ENCODE measurements around the gene EPN2. TPM values are rescaled to one million over a fixed set of nuclear protein-coding genes. Genes with fewer than 3 reads are reported as not detected.

Gene EPN2
- total and polyA plus RNA-seq, 4 donors: 5.6 to 23.8 (median 12.2) TPM

GRCh38 chr17:19375732-19376131 lies 138.6 kb downstream of the EPN2 start:
- TF ChIP-seq JUND (IDR thresholded peaks at IDR 0.05) (no peak), ATF3 (IDR thresholded peaks at IDR 0.05) (no peak), FOXA2 (IDR thresholded peaks at IDR 0.05) (no peak), MAX (IDR thresholded peaks at IDR 0.05) (no peak), HNF4A (conservative IDR thresholded peaks at IDR 0.05) (no peak), FOXA1 (IDR thresholded peaks at IDR 0.05) (no peak), SP1 (IDR thresholded peaks at IDR 0.05) (no peak), TAF1 (conservative IDR thresholded peaks at IDR 0.05) (no peak), NR2F2 (IDR thresholded peaks at IDR 0.05) (no peak), RAD21 (IDR thresholded peaks at IDR 0.05) (no peak), GABPA (IDR thresholded peaks at IDR 0.05 in 1 of 2, conservative IDR thresholded peaks at IDR 0.05 in 1 of 2) (no peak), YY1 (IDR thresholded peaks at IDR 0.05) (no peak)
- TF ChIP-seq, protein P1, sequence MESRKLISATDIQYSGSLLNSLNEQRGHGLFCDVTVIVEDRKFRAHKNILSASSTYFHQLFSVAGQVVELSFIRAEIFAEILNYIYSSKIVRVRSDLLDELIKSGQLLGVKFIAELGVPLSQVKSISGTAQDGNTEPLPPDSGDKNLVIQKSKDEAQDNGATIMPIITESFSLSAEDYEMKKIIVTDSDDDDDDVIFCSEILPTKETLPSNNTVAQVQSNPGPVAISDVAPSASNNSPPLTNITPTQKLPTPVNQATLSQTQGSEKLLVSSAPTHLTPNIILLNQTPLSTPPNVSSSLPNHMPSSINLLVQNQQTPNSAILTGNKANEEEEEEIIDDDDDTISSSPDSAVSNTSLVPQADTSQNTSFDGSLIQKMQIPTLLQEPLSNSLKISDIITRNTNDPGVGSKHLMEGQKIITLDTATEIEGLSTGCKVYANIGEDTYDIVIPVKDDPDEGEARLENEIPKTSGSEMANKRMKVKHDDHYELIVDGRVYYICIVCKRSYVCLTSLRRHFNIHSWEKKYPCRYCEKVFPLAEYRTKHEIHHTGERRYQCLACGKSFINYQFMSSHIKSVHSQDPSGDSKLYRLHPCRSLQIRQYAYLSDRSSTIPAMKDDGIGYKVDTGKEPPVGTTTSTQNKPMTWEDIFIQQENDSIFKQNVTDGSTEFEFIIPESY (IDR thresholded peaks at IDR 0.05): no peak
- TF ChIP-seq, protein P2, sequence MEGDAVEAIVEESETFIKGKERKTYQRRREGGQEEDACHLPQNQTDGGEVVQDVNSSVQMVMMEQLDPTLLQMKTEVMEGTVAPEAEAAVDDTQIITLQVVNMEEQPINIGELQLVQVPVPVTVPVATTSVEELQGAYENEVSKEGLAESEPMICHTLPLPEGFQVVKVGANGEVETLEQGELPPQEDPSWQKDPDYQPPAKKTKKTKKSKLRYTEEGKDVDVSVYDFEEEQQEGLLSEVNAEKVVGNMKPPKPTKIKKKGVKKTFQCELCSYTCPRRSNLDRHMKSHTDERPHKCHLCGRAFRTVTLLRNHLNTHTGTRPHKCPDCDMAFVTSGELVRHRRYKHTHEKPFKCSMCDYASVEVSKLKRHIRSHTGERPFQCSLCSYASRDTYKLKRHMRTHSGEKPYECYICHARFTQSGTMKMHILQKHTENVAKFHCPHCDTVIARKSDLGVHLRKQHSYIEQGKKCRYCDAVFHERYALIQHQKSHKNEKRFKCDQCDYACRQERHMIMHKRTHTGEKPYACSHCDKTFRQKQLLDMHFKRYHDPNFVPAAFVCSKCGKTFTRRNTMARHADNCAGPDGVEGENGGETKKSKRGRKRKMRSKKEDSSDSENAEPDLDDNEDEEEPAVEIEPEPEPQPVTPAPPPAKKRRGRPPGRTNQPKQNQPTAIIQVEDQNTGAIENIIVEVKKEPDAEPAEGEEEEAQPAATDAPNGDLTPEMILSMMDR (IDR thresholded peaks at IDR 0.05; ENCODE audit: low read depth, low read length, missing input control): no peak
- no peak for DNase-seq (ENCODE audit: low spot score)
- H3K9me3 ChIP-seq (ENCODE audit: control insufficient read depth in 4 of 4, low read length in 3 of 4): no peaks in the 10 kb centered on the region
- 92% methylated on average over 1 of the region's 1 CpG for WGBS
- H3K36me3 ChIP-seq (ENCODE audit: control insufficient read depth in 4 of 4, insufficient read depth in 3 of 4, low read depth in 1 of 4, low read length in 3 of 4): peaks cover 2 to 4% (median 3%) of the 10 kb centered on the region in 4 donors
- no peaks in the 10 kb centered on the region for H3K27me3 ChIP-seq (ENCODE audit: control insufficient read depth in 4 of 4, insufficient read depth in 4 of 4, low read length in 3 of 4)
- H3K27ac ChIP-seq (ENCODE audit: low read depth in 1 of 2, low read length in 2 of 2): no peak overlapping the region
- H3K9ac ChIP-seq (ENCODE audit: low read depth in 1 of 2, low read length in 2 of 2): no peak overlapping the region
- peaks cover 6 to 23% (median 14%) of the 10 kb centered on the region in 4 donors for H3K4me1 ChIP-seq (ENCODE audit: control insufficient read depth in 4 of 4, insufficient read depth in 4 of 4, low read length in 3 of 4)
- no peak overlapping the region for H3K4me3 ChIP-seq (ENCODE audit: low read depth in 1 of 3, low read length in 3 of 3)

DNA sequence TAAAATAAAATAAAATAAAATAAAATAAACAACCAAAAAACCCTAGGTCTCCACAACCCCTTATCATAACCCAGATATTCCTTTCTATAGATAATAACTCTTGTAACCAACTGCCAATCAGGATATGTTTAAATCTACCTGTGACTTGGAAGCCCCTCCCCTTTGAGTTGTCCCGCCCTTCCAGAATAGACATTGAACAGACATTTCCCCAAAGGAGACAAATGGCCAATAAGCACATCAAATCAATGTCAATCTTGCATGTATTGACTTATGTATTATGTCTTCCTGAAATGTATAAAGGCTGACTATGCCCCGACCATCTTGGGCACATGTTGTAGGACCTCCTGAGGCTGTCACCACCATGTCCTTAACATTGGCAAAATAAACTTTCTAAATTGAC lies 139.6 kb downstream of the EPN2 start:
- peak overlapping the region; percentile 71 to 89 for H3K9ac ChIP-seq (ENCODE audit: low read depth in 1 of 2, low read length in 2 of 2)

More for the DNA sequence above, 139.6 kb downstream of the EPN2 start:
- Histone ChIP-seq H3K27me3 (ENCODE audit: control insufficient read depth in 4 of 4, insufficient read depth in 4 of 4, low read length in 3 of 4) (no peaks in the 10 kb centered on the region), H3K27ac (ENCODE audit: low read depth in 1 of 2, low read length in 2 of 2) (peak overlapping the region; percentile 95 to 97), H3K9me3 (ENCODE audit: control insufficient read depth in 4 of 4, low read length in 3 of 4) (no peaks in the 10 kb centered on the region), H3K4me1 (ENCODE audit: control insufficient read depth in 4 of 4, insufficient read depth in 4 of 4, low read length in 3 of 4) (peaks cover 6 to 19% (median 14%) of the 10 kb centered on the region in 4 donors), H3K36me3 (ENCODE audit: control insufficient read depth in 4 of 4, insufficient read depth in 3 of 4, low read depth in 1 of 4, low read length in 3 of 4) (peaks cover 4 to 8% (median 7%) of the 10 kb centered on the region in 4 donors), H3K4me3 (ENCODE audit: low read depth in 1 of 3, low read length in 3 of 3) (peak overlapping the region; percentile 82 to 92 (median 86))
- no peak for TF ChIP-seq EGR1 (IDR thresholded peaks at IDR 0.05; ENCODE audit: low read depth in 2 of 2)
- no peak for TF ChIP-seq HNF4A (conservative IDR thresholded peaks at IDR 0.05)
- no peak for TF ChIP-seq FOXA1 (IDR thresholded peaks at IDR 0.05)
- TF ChIP-seq, protein P2 (IDR thresholded peaks at IDR 0.05; ENCODE audit: low read depth, low read length, missing input control): no peak
- TF ChIP-seq RXRA (IDR thresholded peaks at IDR 0.05): no peak
- no peak for TF ChIP-seq YY1 (IDR thresholded peaks at IDR 0.05)
- TF ChIP-seq SP1 (IDR thresholded peaks at IDR 0.05): no peak
- no peak for TF ChIP-seq RAD21 (IDR thresholded peaks at IDR 0.05)
- TF ChIP-seq MAX (IDR thresholded peaks at IDR 0.05): no peak
- no peak for TF ChIP-seq TAF1 (conservative IDR thresholded peaks at IDR 0.05)
- TF ChIP-seq NR2F2 (IDR thresholded peaks at IDR 0.05): no peak
- TF ChIP-seq FOXA2 (IDR thresholded peaks at IDR 0.05): no peak
- no peak for TF ChIP-seq REST (IDR thresholded peaks at IDR 0.05)
- TF ChIP-seq, protein P1 (IDR thresholded peaks at IDR 0.05): no peak
- no peak for TF ChIP-seq GABPA (IDR thresholded peaks at IDR 0.05 in 1 of 2, conservative IDR thresholded peaks at IDR 0.05 in 1 of 2)
- peak; percentile 2 for DNase-seq (ENCODE audit: low spot score)
- 47% methylated on average over 2 of the region's 2 CpGs for WGBS

Measured in liver (tissue), 9 donors.